ENCODE measurements around the gene KCNJ4. TPM values are rescaled to one million over a fixed set of nuclear protein-coding genes. Genes with fewer than 3 reads are reported as not detected.

The KCNJ4 gene
- total RNA-seq, 1 donor from 2014 or later, result 0.43 TPM

- Mint-ChIP-seq H3K4me3 (ENCODE audit: unreplicated experiment) (peak overlapping the region; percentile 76), H3K36me3 (ENCODE audit: unreplicated experiment) (no peaks in the 10 kb centered on the region), H3K4me1 (ENCODE audit: unreplicated experiment) (peaks cover 22% of the 10 kb centered on the region), H3K27ac (ENCODE audit: unreplicated experiment) (peak overlapping the region; percentile 65), H3K9me3 (ENCODE audit: unreplicated experiment) (no peaks in the 10 kb centered on the region), H3K27me3 (ENCODE audit: unreplicated experiment) (no peaks in the 10 kb centered on the region)
- no peak for DNase-seq (ENCODE audit: extremely low spot score, unreplicated experiment)
- TF ChIP-seq CTCF (IDR thresholded peaks at IDR 0.05), result no peak
Measured at GRCh38 chr22:38467438-38467903, 12.5 kb upstream of the KCNJ4 start.

DNA sequence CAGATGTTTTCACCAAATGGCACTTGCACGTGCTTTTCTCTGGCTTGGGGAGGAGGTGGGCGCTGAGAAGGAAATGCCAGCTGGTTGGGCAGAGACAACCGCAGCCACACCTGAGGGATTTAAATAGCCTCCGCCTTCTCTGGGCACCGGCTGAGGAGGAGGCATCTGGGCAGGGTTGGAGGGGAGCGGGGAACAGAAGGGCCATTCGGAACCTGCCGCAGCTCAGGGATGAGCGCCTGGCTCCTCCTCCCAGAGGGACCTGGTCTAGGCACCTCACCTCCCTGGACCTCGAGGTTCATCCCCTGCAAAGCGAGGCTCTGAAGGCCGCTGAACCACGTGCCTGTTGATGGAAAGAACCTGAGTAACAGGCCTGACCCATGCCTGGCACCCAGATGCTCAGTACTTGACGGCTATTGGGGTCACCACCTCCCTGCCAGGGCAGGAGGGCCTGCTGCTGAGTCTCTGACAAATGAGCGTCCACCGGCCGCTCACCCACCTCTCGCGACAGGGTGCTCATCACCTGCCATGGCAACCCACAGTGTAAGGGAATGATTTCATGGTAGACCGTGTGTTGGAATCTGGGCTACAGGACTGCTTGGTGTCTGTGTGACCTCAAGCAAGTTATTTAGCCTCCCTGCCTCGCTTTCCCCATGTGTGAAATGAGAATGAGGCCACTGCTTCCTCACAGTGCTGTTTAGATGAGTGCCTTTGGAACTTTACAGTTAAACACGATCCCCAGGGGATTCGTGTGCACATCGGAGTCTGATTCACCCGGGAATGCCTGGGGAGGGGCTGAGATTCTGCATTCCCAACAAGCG lies 10.9 kb upstream of the KCNJ4 start:
- no peak for DNase-seq (ENCODE audit: extremely low spot score, unreplicated experiment)
- Mint-ChIP-seq H3K4me3 (ENCODE audit: unreplicated experiment) (no peak overlapping the region), H3K36me3 (ENCODE audit: unreplicated experiment) (no peaks in the 10 kb centered on the region), H3K4me1 (ENCODE audit: unreplicated experiment) (peaks cover 29% of the 10 kb centered on the region), H3K9me3 (ENCODE audit: unreplicated experiment) (no peaks in the 10 kb centered on the region), H3K27ac (ENCODE audit: unreplicated experiment) (no peak overlapping the region), H3K27me3 (ENCODE audit: unreplicated experiment) (peaks cover 4% of the 10 kb centered on the region)
- TF ChIP-seq CTCF (IDR thresholded peaks at IDR 0.05), result no peak

DNA sequence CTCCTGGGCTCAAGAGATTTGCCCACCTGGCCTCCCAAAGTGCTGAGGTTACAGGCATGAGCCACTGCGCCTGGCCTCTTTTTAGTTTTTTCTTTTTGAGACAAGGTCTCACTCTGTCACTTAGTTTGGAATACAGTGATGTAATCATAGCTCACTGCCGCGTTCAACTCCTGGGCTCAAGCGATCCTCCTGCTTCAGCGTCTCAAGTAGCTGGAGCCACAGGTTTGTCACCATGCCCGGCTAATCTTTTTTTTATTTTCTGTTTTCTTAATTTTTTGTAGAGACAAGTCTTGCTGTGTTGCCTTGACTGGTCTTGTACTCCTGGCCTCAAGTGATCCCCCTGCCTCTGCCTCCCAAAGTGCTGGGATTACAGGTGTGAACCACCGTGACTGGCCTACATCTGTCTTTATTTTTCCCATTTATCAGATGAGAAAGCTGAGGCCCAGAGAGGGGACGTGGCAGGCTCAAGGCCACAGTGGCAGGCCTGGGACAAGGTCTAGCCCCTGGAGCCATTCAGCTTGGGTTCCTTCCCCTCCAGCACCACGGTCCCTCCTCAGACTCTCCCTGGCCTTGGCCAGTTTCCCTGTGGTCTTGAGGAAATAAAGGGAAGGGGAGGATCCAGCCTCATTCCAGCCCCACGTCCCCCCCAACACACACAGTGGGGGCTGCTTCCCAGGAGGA lies 10.1 kb upstream of the KCNJ4 start:
- H3K4me3 Mint-ChIP-seq (ENCODE audit: unreplicated experiment), result no peak overlapping the region
- peaks cover 29% of the 10 kb centered on the region for H3K4me1 Mint-ChIP-seq (ENCODE audit: unreplicated experiment)
- H3K27ac Mint-ChIP-seq (ENCODE audit: unreplicated experiment), result no peak overlapping the region
- no peak for DNase-seq (ENCODE audit: extremely low spot score, unreplicated experiment)
- H3K9me3 Mint-ChIP-seq (ENCODE audit: unreplicated experiment), result no peaks in the 10 kb centered on the region
- H3K27me3 Mint-ChIP-seq (ENCODE audit: unreplicated experiment), result peaks cover 10% of the 10 kb centered on the region
- no peak for TF ChIP-seq CTCF (IDR thresholded peaks at IDR 0.05)
- no peaks in the 10 kb centered on the region for H3K36me3 Mint-ChIP-seq (ENCODE audit: unreplicated experiment)

DNA sequence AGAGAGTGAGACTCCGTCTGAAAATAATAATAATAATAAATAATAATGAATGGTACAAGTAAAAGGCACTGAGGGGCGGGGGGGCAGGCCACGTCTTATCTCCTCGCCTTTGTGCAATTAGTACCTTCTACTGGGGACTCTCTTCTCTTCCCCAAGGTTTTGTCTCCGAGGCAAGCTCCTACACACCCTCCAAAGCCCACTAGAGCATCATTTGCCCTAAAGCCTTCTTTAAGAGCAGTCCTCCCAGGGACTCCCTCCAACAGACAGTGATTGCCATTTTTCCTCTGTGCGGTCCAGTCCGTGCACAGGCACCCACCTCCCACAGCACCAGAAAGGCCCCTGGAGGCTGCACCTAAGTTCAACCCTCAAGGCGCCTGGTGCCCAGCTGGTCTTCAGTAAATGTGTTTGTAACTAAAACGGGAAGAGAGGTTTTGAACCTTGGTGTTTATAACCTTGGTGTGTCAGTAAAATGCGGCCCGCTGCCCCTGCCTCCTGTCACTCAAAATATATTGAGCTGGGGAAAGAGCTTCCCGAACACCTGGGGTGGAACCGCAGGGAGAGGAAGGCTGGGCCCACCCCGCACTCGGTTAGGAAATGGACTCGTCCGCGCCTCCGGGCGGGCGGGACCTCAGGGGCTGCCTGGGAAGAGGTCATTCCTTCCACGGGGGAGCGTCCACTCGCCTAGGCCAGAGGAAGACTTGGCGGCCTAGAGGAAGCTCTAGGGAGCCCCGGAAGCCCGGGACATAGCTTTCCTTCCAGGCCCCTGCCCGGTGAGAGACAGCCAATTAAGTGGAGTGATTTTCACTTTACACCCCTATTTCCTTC lies 8.2 kb upstream of the KCNJ4 start:
- Mint-ChIP-seq H3K9me3 (ENCODE audit: unreplicated experiment) (no peaks in the 10 kb centered on the region), H3K4me1 (ENCODE audit: unreplicated experiment) (peaks cover 18% of the 10 kb centered on the region), H3K27me3 (ENCODE audit: unreplicated experiment) (peaks cover 19% of the 10 kb centered on the region), H3K36me3 (ENCODE audit: unreplicated experiment) (no peaks in the 10 kb centered on the region), H3K27ac (ENCODE audit: unreplicated experiment) (no peak overlapping the region), H3K4me3 (ENCODE audit: unreplicated experiment) (no peak overlapping the region)
- no peak for DNase-seq (ENCODE audit: extremely low spot score, unreplicated experiment)
- no peak for TF ChIP-seq CTCF (IDR thresholded peaks at IDR 0.05)

All from osteocyte (in vitro differentiated cells).